Activated CD8-positive, alpha-beta memory T cell treated with anti-CD3 and anti-CD28 coated beads, Interleukin-2, amount 50 U/mL, for 24 hours (primary cell): ENCODE results near the gene GFM1.

Source experiments
- DNase-seq: peaks from one replicate; pipeline ENCODE4 v3.0.0-alpha.2; 2020; ENCODE audit errors: extremely low read depth

The GFM1 gene

DNA sequence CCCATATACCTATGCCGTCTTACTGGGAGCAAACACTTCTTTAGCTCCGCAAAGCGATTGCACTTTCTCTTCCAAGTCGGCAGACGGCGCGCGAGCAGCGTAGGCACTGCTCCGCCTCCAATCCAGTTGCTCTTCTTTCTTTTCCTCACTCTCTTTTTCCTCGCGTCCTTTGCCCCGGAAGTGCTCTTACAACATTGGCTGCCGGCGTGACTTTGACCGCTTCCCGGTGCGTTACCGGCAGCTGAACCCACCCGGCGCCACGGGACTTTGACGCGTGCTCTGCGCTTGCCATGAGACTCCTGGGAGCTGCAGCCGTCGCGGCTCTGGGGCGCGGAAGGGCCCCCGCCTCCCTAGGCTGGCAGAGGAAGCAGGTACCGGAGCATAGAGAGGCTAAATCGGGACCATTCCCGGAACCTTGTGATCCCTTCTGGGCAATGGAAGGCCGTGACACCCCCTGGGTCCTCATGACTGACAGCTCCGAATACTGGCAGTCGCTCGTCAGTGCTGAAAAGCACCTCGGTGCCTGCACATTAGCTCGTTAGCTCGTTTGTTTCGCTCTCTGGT is at the start of gene GFM1:
Gene GFM1 (plus strand): TSS at position 183 of the 564 bp plus-strand sequence. CDS start 108 bp downstream, at position 291.
- peak; percentile 80 for DNase-seq

DNA sequence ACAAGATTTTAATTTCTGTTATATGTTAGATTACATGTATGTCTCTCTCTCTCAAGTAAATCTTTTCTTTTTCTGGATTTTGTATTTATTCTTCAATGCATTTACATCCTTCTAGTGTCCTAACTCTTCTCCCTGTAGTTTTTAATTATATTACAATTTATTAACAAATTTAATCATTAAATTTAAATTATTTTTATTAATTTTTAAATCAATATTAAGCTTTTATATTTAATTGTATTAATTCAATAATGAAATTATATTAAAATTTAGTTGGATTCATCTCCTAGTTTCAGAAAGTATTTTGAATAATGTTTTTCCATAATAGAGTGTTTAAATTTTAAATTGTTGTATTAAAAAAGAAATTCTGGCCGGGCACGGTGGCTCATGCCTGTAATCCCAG is 43.5 kb upstream of the GFM1 start:
- DNase-seq, result no peak

DNA sequence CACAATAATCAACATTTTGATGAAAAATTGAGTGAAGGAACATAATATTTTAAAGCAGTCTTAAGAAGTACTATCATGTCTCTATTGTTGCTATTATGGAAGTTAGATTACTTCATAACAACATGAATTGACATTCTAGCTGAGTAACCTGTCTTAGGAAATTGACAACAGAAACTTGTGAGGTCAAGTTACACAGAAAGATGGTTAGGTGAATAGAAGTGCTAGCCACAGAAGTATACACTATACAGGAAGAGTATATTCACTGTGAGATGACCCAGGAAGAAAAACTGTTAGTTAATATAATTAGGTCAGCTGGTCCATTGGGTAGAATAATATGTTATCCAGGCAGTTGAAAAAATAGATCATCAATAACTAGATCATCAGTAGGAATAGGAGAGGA is 42.1 kb upstream of the GFM1 start:
- DNase-seq, result no peak

DNA sequence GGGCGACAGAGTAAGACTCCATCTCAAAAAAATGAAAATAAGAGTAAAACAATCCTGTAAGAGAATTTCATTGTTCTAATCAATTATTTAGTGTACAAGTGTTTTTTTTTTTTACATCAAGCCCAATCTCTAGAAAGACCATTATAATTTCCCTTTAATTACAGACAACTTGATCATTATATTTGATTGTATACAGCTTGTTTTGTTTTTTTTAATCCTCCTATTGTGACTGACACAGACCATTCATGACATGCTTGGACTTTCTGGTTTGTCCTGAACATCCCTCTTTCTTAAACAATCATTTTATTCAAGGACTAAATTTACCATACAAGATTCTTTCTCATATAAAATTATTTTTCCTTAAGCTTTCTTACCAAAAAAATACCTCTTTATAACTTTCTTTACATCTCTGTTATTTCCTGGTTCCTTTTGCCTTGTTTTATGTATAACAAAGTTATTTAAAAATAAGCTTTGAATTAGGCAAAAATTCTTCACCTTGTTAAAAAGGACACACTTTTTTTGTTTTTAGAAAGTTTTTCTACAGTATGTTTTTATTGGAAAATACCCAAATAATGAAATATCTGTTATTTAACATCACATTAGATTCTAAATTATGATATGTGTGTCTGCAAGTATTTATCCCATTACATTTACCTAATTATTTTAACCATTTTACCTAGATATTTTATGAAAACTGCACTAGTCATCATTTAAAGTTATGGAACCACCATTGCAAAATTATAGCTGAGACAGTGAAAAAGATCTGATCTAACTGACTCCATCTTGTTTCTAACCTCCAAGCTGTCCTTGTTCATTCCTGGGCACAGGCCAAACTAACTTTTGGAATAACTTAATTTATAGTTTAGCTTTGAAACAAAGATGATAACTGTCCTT is 26.1 kb upstream of the GFM1 start:
- no peak for DNase-seq

DNA sequence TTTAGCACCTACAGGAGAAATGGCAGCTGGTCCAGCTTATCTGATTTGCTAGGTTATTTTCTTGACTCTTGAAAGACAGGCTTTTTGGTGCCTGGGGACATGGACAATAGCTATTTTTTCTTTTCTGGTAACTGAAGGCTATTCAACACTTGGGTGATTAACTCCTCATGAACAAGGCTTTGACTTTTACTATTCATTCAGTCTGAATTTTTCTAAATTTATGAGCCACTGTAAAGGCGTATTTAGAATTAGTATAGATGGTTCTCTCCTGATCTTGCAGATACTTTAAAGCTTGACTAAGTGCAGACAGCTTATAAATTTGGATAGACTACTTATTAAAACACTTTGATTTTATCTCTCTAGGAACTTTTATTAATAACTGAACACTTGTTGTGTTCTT is 18.4 kb upstream of the GFM1 start:
- no peak for DNase-seq

DNA sequence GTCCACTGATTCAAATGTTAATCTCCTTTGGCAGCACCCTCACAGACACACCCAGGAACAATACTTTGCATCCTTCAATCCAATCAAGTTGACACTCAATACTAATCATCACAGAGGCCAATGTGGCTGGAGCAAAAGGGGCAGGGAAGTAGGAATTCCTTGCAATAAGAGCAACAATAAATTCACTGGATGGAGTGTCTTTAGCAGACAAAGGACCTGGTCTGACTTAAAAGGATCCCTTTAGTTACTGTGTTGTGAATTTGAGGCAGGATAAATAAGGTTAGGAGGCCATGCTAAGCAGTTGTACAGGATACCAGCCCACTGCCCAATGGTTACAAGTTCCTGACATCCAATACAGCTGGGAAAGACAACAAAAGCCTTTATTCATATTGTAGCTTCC is 12.3 kb upstream of the GFM1 start:
- no peak for DNase-seq

DNA sequence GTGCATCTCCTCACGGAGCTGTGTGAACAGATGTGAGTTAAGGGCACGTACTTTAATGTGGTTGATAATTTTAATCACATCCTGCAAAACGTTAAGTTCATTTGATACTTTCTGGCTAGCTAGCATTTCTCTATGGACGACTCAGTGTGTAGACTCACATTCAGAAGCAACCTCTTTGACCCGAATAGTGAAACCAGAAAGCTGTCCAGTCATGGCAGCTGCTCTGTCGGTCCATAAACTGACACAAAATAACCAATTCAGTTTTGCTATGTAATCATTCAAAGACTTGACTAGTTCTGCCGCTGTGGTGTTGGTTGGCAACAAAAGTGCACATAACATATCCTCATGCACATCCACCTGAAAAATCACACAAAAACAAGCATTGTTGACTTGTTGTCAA is 3.7 kb upstream of the GFM1 start:
- DNase-seq, result no peak

DNA sequence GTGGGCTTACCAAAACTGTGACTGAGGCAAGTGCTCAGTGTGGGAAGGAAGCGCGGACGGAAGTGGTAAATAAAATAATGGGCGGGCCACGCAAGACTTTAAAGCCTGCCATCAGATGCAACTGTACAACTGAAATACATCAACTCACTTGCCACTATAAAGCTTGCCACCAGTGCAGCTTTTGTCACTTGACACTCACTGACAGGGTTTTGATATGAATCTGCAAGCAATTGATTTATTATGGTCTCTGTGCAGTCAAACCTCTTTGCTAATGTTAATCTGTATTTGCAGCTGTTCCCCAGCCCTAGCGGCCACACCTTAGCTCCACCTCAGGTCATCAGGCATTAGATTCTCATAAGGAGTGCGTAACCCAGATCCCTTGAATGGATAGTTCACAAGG is 2.3 kb upstream of the GFM1 start:
- DNase-seq, result no peak

DNA sequence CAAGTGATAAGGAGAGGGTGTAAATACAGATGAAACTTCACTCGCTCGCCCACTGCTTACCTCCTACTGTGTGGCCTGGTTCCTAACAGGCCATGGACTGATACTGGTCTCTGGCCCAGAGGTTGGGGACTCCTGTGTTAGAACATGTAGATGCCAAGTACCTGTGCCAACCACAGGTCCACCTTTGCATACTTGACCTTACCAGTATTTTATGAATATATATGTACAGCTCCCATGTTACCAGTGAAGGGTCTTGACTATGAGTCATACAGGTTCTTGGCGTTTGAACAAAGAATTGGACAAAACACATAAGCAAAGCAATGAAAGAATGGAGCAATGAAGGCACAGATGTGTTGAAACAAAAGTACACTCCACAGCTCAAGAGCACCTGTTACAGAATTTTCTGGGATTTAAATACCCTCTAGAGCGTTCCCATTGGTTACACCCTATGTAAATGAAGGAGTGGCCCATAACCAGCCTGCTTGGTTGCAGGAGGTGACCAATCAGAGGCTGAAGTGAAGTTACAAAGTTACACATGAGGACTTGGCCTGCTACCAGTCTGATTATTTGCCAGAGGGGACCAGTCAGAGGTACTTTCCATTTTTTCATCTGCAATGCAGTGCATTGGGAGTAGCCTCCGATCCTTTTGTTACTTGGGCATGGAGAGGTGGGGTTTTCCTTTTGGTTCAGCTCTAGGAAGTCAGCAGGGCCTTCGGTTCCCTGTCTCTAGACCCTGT is 1.7 kb upstream of the GFM1 start:
- no peak for DNase-seq

DNA sequence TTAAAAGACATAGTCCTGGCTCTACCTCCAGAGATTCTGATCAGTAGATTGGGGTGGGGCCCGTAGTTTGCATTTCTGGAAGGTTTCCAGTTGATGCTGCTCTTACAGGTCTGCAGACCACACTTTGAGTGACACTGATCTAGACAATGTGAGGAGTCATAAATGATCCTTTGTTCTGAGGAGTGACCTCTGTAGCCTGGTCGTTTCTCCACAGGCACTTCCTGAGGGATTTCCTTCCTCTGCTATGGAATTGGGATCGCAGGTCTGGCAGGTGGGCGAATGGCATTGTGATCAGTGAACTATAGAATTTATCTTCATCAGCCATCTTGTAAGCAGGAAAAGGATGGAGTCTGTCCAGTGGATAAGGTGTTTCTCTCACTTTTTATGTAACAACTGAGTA is 5.5 kb downstream of the GFM1 start:
- DNase-seq, result no peak

DNA sequence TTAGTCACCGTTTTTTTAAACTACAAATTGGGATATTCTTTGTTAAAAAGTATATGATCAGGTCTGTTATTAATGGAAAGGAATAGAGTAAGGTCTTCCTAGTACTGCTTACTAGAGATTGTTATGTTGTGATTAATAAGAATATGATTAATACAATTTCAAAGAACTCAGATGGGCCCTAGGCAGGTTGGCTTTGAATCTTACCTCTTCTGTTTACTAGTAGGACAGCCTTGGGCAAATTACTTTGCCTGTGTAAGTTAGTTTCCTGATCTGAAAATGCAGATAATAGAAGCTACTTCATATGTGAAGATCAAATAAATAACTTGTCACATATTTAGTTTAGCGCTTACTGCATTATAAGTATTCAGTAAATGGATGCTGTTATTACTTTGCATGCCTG is 6.9 kb downstream of the GFM1 start:
- no peak for DNase-seq

DNA sequence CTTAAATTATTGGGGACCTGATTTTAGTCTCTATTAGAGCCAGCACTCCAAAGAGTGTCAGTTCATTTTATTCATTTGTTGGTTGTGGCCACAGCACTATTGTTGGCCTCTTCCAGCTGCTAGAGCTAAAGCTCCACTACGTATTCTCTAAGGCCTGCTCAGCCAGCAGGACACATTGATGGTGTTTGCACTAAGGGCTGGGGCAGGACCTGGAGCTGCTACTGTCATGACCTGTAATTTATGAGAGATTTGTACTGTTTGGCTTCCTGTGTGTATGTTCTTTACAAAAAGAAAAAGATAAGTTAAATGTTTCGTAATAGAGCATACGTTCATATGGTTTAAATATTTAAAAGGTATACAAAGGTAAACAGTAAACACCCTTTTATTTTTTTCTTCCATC is 8.1 kb downstream of the GFM1 start:
- DNase-seq, result no peak

DNA sequence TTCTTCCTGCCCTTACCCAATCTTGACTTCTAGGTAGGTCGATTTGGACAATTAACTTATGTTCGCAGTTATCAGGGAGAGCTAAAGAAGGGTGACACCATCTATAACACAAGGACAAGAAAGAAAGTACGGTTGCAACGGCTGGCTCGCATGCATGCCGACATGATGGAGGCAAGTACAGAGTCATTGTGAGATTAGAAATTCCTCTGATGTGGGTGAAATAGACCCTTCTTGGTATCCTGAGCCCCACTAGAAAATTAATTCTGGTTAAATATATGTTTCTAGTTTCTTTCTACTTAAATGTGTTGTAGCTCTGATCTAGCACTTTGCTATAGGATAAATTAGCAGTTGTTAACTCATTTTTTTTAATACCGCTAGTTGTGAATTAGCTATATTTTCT is 14.6 kb downstream of the GFM1 start:
- DNase-seq, result no peak

DNA sequence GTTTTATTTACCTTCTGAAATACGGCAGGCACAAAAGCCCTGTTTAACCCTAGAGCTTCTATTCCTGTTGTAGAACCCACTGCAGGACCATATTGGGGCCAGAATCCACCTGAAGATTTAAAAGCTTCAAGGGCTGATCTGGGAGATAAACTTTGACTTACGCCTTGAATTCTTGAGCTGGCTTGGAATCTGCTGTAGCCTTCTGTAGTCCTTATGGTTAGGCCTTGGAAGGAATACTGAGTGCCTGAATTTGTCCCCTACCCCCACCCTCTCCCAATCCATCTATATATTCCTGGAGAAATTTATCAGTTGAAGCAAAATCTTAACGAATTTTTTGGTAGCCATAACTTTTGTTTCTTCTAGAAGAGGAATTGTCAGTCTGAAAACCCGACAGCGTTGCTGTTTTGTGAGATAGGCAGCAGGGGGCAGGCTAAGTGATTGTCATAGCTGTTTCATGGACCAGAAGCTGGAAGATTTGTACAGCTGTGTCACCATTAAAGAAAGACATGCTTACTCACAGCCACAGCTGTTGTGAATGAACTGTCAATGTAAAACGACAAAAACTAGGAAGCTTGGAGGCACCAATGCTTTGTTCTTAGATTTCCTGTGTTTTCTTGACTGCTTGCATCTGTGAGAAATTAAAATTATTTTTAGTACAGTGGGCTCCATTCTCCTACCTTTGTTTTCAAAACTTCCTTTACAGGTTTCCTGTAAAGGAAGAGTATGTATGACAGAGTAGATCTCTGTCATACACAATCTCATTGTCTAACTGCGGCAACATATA is 15.3 kb downstream of the GFM1 start:
- no peak for DNase-seq

DNA sequence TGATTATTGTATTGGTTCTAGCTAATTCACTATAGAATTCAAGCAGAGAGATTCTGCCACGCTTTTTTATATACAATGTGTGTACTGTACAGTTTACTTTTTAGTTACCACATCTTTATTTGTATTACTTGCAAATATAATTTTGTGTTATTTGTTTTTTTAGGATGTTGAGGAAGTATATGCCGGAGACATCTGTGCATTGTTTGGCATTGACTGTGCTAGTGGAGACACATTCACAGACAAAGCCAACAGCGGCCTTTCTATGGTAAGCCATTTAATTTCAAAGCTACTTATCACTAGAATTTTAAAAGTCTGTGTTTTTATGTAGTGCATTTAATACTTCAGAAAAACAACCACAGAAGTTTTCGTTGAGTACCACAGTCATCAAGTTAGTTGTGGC is 16.4 kb downstream of the GFM1 start:
- no peak for DNase-seq

DNA sequence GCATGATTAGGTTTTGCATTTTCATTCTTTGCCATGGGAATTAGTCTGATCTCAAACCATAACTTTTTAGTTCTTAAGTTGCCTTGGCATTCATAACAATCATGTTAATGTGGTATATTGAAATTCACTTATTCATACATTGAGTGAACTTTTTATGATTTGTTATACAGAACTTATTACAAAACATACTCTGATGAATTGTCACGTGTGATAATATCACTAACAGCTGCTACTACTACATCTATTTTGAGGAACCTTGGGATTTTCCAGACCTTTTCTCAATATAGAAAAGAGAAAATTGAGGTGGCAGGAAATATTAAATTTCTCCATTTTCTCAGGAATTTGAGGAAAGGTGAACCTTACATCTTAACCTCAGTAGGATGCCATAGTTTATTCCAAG is 18.9 kb downstream of the GFM1 start:
- no peak for DNase-seq

DNA sequence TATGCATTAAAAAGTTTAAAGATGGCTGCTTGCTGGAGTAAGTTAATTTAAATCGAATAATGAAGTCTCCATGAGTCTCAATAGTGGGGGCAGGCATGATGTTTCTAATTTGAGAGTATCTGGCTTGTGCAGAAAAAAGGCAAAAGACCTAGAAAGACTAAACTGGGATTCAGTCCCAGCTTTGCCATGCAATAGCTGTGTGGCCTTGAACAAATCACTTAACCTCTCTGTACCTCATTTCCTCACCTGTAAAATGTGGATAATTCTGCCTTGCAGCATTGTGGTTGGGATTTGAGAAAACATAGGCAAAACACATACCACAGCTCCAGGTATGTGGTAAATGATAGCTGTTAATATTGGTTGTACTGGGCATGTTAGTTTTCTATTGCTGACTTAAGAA is 19.5 kb downstream of the GFM1 start:
- no peak for DNase-seq

DNA sequence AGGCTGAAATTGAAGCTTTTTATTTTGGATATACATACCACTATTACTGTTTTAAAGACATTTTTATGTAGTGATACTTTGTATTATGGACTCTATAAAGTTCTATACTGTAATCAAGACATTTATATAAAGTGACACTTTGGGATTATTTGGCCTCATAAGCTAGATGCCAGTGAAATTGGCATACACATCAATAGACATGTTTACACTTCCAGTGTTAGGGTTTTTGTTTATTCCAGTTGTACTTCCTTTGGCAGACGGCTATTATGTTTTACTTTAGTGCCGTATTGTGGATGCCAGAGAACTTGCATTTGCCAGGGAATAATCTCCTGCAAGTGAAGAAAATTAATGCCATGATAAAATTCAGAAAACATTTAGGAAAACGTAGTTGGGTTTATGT is 22.1 kb downstream of the GFM1 start:
- no peak for DNase-seq

DNA sequence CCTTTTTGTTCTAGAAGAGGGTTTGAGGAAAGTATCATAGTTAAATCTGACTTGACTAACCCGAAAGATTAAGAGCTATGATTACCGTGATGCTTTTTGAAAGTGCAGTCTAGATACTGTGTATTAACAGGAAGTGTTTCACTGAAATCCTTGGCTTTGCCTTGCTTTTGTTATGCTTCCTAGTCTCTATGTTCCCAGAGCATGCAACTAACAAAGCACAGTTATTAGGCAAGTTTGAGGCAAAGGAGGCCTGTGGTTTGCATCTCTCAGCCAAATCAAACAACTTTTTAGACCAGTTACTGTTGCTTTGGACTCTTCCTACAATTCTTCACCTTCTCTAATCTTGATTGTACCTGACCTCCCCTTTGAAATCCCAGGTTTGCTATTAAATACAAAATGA is 24.2 kb downstream of the GFM1 start:
- DNase-seq, result no peak

DNA sequence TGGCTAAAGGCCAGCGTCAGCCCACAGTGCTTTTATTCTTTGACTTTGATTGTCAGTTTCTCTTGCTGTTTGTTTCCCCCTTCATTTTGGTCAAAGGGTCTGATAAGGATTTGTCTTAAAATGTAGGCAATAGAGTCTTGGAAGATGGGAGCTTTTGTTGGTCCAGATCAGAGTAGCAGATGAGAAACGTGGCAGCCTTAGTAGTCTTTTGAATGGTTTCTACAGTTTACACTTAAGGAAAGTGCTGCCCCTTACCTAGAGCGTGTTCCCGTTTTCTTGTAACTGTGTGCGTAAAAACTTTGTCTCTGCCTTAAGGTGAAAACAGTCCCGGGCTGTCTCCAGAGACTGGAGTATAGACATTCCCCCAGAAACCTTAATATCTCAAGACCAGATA is 27.5 kb downstream of the GFM1 start:
- no peak for DNase-seq

DNA sequence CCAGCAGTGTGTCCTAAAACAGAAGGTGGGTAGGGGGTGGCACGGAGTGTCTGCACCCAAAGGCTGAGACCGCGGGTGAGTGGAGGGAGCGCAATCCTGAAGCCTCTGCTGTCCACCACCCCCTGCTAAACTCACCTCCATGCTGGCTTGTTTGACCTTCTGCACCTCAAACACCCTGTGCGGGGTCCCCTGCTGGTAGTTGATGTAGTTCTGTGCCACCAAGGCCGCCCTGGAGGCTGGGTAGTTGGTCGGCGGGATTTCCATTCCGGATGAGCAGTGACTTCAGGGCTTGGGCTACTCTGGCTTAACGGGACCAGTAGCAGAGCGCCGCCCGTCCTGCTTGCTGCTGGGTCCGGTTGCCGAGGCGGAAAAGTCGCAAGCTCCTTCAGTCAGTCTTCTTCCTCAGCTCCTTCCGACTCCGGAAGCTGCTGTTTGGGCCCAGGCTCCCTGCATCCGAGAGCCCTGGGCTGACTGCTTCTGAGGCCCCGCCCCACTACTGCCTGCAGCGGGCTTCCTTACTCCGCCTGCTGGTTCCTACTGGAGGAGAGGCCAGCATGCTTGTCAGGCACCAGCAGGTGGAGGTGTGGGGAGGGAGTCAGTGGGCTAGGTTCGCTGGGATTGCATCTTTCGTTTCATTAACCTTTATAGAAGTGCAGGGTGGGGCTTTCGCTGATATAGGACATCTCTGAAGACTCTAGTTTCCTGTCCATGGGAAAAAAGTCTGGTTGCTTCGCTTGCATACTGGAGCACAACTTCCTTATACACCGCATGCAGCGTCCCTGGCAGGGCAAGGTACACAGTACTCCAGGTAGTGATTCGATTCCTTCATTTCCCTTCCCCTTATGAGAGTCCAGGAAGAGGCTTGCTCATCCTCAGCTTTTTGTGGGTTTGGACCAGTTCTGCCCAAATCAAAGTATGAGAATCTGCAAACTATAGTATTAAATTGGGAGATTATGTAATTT is 28.2 kb downstream of the GFM1 start, which contains the start of gene LXN:
Gene LXN (minus strand): TSS at position 434 of the 962 bp plus-strand sequence. CDS start 170 bp downstream, at position 264.
- peak; percentile 26 for DNase-seq
